ENCODE data around the gene IRF7.

DNA sequence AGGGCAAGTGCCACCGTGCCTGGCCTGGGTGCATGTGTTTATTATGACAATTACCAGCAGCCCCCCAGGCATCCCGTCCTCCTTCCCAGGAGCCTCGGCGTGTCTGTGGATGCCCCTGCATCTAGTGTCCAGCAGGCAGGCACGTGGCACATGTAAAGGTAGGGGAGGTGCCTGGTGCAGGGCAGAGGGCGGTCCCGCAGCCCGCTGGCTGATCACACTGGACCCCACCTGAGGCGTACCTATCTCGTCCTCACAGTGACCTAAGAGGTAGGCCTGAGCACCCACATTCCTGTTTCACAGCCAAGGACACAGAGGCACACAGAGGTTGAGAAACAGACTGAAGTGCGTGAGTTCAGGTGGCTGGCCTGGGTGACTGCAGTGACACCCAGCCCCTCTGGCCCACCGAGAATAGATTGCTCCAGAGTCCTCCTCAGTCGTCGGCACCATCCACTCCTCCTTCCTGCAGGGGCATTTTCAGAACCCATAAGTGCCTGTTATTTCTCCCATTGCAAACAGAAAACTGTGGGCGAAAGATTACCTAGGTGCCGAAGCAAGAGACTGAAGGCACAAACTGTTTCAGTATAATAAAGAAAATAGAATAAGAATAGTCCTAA, 42.5 kb downstream of the IRF7 start:
- TF ChIP-seq, protein P1, sequence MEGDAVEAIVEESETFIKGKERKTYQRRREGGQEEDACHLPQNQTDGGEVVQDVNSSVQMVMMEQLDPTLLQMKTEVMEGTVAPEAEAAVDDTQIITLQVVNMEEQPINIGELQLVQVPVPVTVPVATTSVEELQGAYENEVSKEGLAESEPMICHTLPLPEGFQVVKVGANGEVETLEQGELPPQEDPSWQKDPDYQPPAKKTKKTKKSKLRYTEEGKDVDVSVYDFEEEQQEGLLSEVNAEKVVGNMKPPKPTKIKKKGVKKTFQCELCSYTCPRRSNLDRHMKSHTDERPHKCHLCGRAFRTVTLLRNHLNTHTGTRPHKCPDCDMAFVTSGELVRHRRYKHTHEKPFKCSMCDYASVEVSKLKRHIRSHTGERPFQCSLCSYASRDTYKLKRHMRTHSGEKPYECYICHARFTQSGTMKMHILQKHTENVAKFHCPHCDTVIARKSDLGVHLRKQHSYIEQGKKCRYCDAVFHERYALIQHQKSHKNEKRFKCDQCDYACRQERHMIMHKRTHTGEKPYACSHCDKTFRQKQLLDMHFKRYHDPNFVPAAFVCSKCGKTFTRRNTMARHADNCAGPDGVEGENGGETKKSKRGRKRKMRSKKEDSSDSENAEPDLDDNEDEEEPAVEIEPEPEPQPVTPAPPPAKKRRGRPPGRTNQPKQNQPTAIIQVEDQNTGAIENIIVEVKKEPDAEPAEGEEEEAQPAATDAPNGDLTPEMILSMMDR (IDR thresholded peaks at IDR 0.05 in 2 of 3, conservative IDR thresholded peaks at IDR 0.05 in 1 of 3; ENCODE audit: borderline replicate concordance in 1 of 3, insufficient read depth in 1 of 3, low read depth in 2 of 3, low read length in 2 of 3), result no peak
- TF ChIP-seq CEBPB (IDR thresholded peaks at IDR 0.05; ENCODE audit: low read depth) (no peak), EGR1 (IDR thresholded peaks at IDR 0.05; ENCODE audit: low read depth) (no peak), POLR2AphosphoS5 (IDR thresholded peaks at IDR 0.05; ENCODE audit: low read depth, low read length) (no peak), EZH2 (IDR thresholded peaks at IDR 0.05) (no peak), ZFX (IDR thresholded peaks at IDR 0.05) (no peak), POLR2A (IDR thresholded peaks at IDR 0.05; ENCODE audit: borderline replicate concordance, extremely low read depth, insufficient read depth, insufficient read length) (no peak), SIN3A (IDR thresholded peaks at IDR 0.05; ENCODE audit: low read depth) (no peak)
- TF ChIP-seq, protein P2, sequence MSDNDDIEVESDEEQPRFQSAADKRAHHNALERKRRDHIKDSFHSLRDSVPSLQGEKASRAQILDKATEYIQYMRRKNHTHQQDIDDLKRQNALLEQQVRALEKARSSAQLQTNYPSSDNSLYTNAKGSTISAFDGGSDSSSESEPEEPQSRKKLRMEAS (IDR thresholded peaks at IDR 0.05), result no peak
